ENCODE results near the gene A3GALT2.

The A3GALT2 gene

GRCh38 chr1:33322870-33323585, 2.1 kb upstream of the A3GALT2 start (continued):
- TF ChIP-seq, protein P1, sequence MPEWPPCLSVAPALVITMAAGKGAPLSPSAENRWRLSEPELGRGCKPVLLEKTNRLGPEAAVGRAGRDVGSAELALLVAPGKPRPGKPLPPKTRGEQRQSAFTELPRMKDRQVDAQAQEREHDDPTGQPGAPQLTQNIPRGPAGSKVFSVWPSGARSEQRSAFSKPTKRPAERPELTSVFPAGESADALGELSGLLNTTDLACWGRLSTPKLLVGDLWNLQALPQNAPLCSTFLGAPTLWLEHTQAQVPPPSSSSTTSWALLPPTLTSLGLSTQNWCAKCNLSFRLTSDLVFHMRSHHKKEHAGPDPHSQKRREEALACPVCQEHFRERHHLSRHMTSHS (tag by site-specific recombination; IDR thresholded peaks at IDR 0.05) = no peak
- TF ChIP-seq ZBTB17 (tag by site-specific recombination; IDR thresholded peaks at IDR 0.05) (no peak), ZNF837 (tag by site-specific recombination; IDR thresholded peaks at IDR 0.05) (no peak), ZBTB21 (tag by site-specific recombination; IDR thresholded peaks at IDR 0.05) (no peak), ZFP3 (tag by site-specific recombination; IDR thresholded peaks at IDR 0.05; ENCODE audit: low read depth) (no peak), RBAK (tag by site-specific recombination; IDR thresholded peaks at IDR 0.05) (no peak)
- TF ChIP-seq, protein P2, sequence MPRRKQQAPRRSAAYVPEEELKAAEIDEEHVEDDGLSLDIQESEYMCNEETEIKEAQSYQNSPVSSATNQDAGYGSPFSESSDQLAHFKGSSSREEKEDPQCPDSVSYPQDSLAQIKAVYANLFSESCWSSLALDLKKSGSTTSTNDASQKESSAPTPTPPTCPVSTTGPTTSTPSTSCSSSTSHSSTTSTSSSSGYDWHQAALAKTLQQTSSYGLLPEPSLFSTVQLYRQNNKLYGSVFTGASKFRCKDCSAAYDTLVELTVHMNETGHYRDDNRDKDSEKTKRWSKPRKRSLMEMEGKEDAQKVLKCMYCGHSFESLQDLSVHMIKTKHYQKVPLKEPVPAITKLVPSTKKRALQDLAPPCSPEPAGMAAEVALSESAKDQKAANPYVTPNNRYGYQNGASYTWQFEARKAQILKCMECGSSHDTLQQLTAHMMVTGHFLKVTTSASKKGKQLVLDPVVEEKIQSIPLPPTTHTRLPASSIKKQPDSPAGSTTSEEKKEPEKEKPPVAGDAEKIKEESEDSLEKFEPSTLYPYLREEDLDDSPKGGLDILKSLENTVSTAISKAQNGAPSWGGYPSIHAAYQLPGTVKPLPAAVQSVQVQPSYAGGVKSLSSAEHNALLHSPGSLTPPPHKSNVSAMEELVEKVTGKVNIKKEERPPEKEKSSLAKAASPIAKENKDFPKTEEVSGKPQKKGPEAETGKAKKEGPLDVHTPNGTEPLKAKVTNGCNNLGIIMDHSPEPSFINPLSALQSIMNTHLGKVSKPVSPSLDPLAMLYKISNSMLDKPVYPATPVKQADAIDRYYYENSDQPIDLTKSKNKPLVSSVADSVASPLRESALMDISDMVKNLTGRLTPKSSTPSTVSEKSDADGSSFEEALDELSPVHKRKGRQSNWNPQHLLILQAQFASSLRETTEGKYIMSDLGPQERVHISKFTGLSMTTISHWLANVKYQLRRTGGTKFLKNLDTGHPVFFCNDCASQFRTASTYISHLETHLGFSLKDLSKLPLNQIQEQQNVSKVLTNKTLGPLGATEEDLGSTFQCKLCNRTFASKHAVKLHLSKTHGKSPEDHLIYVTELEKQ (tag by site-specific recombination; IDR thresholded peaks at IDR 0.05; ENCODE audit: borderline replicate concordance) = no peak

DNA sequence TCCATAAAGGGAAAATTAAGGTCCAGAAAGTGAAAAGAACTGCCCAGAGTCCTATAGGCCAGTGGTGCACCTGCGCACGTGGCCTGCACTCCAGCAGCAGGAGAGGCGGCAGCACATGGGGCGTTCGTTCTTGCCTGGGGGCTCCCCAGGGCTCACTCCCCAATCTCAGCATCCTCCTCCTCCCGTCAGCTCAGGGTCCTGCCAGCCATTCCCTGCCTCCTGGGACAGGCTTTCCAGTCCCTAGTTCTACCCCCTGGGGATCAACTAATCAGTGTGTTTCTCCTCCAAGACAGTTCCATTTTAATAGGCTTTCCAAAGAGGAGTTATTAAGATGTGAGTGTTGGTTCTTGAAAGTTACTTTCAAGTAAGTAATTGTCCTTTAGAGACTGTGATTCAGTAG, 1.2 kb upstream of the A3GALT2 start:
- H3K4me1 ChIP-seq (ENCODE audit: control insufficient read depth, insufficient read depth, low read length) = no peaks in the 10 kb centered on the region
- no peak for TF ChIP-seq BCL11A (tag by site-specific recombination; IDR thresholded peaks at IDR 0.05; ENCODE audit: low read depth)
- no peak for TF ChIP-seq ZNF169 (tag by site-specific recombination; IDR thresholded peaks at IDR 0.05)
- TF ChIP-seq ZNF362 (tag by site-specific recombination; IDR thresholded peaks at IDR 0.05) = no peak
- TF ChIP-seq ZNF654 (tag by site-specific recombination; IDR thresholded peaks at IDR 0.05; ENCODE audit: low read depth) = no peak
- TF ChIP-seq GLIS1 (tag by site-specific recombination; IDR thresholded peaks at IDR 0.05) = peak; percentile 55
- no peak overlapping the region for H3K27ac ChIP-seq (ENCODE audit: extremely low read depth, low read depth, low read length)
- no peak overlapping the region for H3K4me3 ChIP-seq (ENCODE audit: low read depth, low read length)
- CTCF ChIA-PET = interaction anchor here (0.6 kb wide), 1 partner anchor 134 kb away, joined by 4 read pairs; no protein-coding TSS in a partner anchor
- H3K9me3 ChIP-seq (ENCODE audit: control insufficient read depth, insufficient read depth, low read depth, low read length) = no peaks in the 10 kb centered on the region
- POLR2A ChIA-PET = interaction anchor here (1.3 kb wide), 1 partner anchor 20 kb away, joined by 3 read pairs; no protein-coding TSS in a partner anchor
- H3K36me3 ChIP-seq (ENCODE audit: control insufficient read depth in 2 of 2, insufficient read depth in 1 of 2, low read length in 2 of 2) = peaks cover 9 to 56% of the 10 kb centered on the region in 2 experiments

DNA sequence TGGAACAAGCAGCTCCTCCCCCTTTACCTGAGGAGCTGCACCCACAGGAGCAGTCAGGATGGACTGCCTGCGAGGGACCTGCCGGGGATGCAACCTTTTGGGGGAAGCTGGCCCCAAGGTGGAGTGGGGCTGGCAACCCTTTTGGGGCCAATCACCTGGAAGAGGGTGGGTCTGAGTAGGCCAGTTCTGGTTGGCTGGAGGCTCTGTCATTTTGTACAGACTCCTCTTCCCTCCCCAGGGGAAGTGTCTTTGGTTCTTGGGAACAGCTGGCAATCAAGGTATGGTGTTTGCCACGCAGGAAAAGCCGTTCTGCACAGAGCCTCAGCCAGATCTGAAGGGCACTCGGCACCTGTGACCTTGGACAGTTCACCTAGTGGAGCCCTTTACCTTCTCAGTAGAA, 280 bp upstream of the A3GALT2 start:
- ChIA-PET CTCF (interaction anchor here (0.6 to 2.2 kb wide), 2 partner anchors 25 to 134 kb away, joined by 4 to 12 read pairs; no protein-coding TSS in a partner anchor), POLR2A (interaction anchor here (1.3 kb wide), 1 partner anchor 21 kb away, joined by 3 read pairs; no protein-coding TSS in a partner anchor)
- peaks cover 4 to 46% of the 10 kb centered on the region in 2 experiments; a peak in 2 of 3 replicates for H3K36me3 ChIP-seq (ENCODE audit: control insufficient read depth in 2 of 2, insufficient read depth in 1 of 2, low read length in 2 of 2)
- H3K4me1 ChIP-seq (ENCODE audit: control insufficient read depth, insufficient read depth, low read length) = no peaks in the 10 kb centered on the region
- TF ChIP-seq ZNF664 (tag by site-specific recombination; IDR thresholded peaks at IDR 0.05) (no peak), ZNF560 (tag by site-specific recombination; IDR thresholded peaks at IDR 0.05; ENCODE audit: borderline replicate concordance) (no peak), ZNF621 (tag by site-specific recombination; IDR thresholded peaks at IDR 0.05) (no peak), OSR2 (tag by site-specific recombination; IDR thresholded peaks at IDR 0.05) (no peak), ZNF610 (tag by site-specific recombination; IDR thresholded peaks at IDR 0.05; ENCODE audit: borderline replicate concordance) (no peak), ZNF580 (tag by site-specific recombination; IDR thresholded peaks at IDR 0.05) (no peak), ZNF138 (tag by site-specific recombination; IDR thresholded peaks at IDR 0.05; ENCODE audit: borderline replicate concordance) (no peak)
- TF ChIP-seq, protein P3, sequence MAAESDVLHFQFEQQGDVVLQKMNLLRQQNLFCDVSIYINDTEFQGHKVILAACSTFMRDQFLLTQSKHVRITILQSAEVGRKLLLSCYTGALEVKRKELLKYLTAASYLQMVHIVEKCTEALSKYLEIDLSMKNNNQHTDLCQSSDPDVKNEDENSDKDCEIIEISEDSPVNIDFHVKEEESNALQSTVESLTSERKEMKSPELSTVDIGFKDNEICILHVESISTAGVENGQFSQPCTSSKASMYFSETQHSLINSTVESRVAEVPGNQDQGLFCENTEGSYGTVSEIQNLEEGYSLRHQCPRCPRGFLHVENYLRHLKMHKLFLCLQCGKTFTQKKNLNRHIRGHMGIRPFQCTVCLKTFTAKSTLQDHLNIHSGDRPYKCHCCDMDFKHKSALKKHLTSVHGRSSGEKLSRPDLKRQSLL (tag by site-specific recombination; IDR thresholded peaks at IDR 0.05) = no peak
- no peaks in the 10 kb centered on the region for H3K9me3 ChIP-seq (ENCODE audit: control insufficient read depth, insufficient read depth, low read depth, low read length)
- H3K4me3 ChIP-seq (ENCODE audit: low read depth, low read length) = no peak overlapping the region
- no peak overlapping the region for H3K27ac ChIP-seq (ENCODE audit: extremely low read depth, low read depth, low read length)
